Spleen (tissue), 11 donors: ENCODE data around the gene HOXC10. TPM values are rescaled to one million over a fixed set of nuclear protein-coding genes. Genes with fewer than 3 reads are reported as not detected.
A peak's percentile ranks its signal among the peaks of the same experiment; 100 is the strongest.

ENCODE experiments used
- DNase-seq: peaks from one replicate; pipeline ENCODE4 v3.0.0-alpha.2; 2020
- H3K27ac ChIP-seq, 8 donors: fragments of 200-600 bp; sonication (generic) in 7 of 8; 1 replicate in 4 of 8; 2 replicates in 4 of 8; pipeline versions ENCODE4 v1.5.0 to v1.8.0; 2016 to 2021; ENCODE audit warnings: inconsistent platforms in 4 of 8, mild to moderate bottlenecking in 4 of 8, moderate library complexity in 1 of 8
- H3K27me3 ChIP-seq, 7 donors: fragments of 200-600 bp; sonication (generic) in 6 of 7; replicated peaks in 1 of 7; 1 replicate in 4 of 7; 2 replicates in 3 of 7; pipeline versions ENCODE4 v1.5.0 to v1.8.0; 2016 to 2021; ENCODE audit warnings: inconsistent platforms in 3 of 7, mild to moderate bottlenecking in 1 of 7
- H3K36me3 ChIP-seq, 6 donors: fragments of 200-600 bp; sonication (generic) in 5 of 6; 1 replicate in 4 of 6; 2 replicates in 2 of 6; pipeline versions ENCODE4 v1.5.0 to v1.8.0; 2016 to 2021; ENCODE audit warnings: inconsistent platforms in 2 of 6
- H3K4me1 ChIP-seq, 6 donors: fragments of 200-600 bp; sonication (generic) in 5 of 6; 1 replicate in 3 of 6; 2 replicates in 3 of 6; pipeline versions ENCODE4 v1.5.0 to v1.8.0; 2016 to 2021; ENCODE audit warnings: inconsistent platforms in 3 of 6
- H3K4me3 ChIP-seq, 8 donors: fragments of 200-600 bp; sonication (generic) in 7 of 8; 1 replicate in 4 of 8; 2 replicates in 4 of 8; pipeline versions ENCODE4 v1.5.0 to v1.8.0; 2016 to 2021; ENCODE audit warnings: inconsistent platforms in 4 of 8, mild to moderate bottlenecking in 4 of 8, moderate library complexity in 2 of 8
- H3K9me3 ChIP-seq, 8 donors: fragments of 200-600 bp; sonication (generic) in 7 of 8; 1 replicate in 4 of 8; 2 replicates in 4 of 8; pipeline versions ENCODE4 v1.5.0 to v1.8.0; 2016 to 2021; ENCODE audit warnings: inconsistent platforms in 4 of 8
- POLR2A ChIP-seq, 3 donors: fragments of 450-650 bp; IDR thresholded peaks; one replicate each; pipeline ENCODE4 v1.5.1; 2017; ENCODE audit warnings: antibody characterized with exemption in 3 of 3, mild to moderate bottlenecking in 1 of 3
- POLR2AphosphoS5 ChIP-seq, 3 donors: sonication (generic); formaldehyde crosslinking; IDR thresholded peaks; one replicate each; pipeline ENCODE4 v1.5.1; 2017; ENCODE audit warnings: antibody characterized with exemption in 3 of 3
- WGBS, 5 donors: extraction: QIAGEN DNeasy Blood & Tissue Kit in 3 of 5; methylation state at CpG; one replicate each; pipeline versions ENCODE4 v1.1.5 to v1.1.7; 2013 to 2018; 5-methylcytosine and 5-hydroxymethylcytosine counted together
- intact Hi-C: fragments of 100-400 bp; cut with DNase I; formaldehyde crosslinking; loops from one replicate; pipeline ENCODE4 v1.15.0; 2023; ENCODE audit warnings: low total_unique reads
- polyA plus RNA-seq, 3 donors: library from polyadenylated mRNA; stranded (reverse); fragments of 200-250 nt; gene quantifications; one replicate each; pipeline ENCODE4 v1.2.1, GENCODE V29; 2013
- total RNA-seq, 7 donors: library from RNA; depleted of rRNA in 3 of 7; stranded (reverse); fragments of >200 nt in 3 of 7; fragmentation: NEBNext Ultra II Directional in 4 of 7; extraction: Animal tissue kit (Norgen Biotek cat#: 25700) in 4 of 7; gene quantifications; one replicate each; pipeline versions ENCODE4 v1.1.0 to v1.2.1, GENCODE V29; 2016 to 2021
- TF ChIP-seq, protein P1 (sequence below), 11 experiments: fragments of 200-600 bp in 7 of 11; fragments of 450-650 bp in 4 of 11; sonication (generic) in 4 of 11; IDR thresholded peaks in 8 of 11; conservative IDR thresholded peaks in 3 of 11; 1 replicate in 7 of 11; 2 replicates in 4 of 11; pipeline versions ENCODE4 v1.4.0 to v1.8.0; 2016 to 2021; ENCODE audit warnings: antibody characterized with exemption in 11 of 11, inconsistent platforms in 4 of 11, mild to moderate bottlenecking in 1 of 11
- donor health status: healthy with polysubstance abuse.
- donor health status: DM: no; HTN: no; CAD: no; lungs with moderate emphysema.
- donor health status: DM: no; HTN: no; CAD: no.
- donor health status: Bipolar disorder and iron deficiency.
- donor health status: healthy.
- donor health status: DM: no; HTN: no; CAD: no.
- donor health status: DM: yes; HTN: yes; CAD: no.

The HOXC10 gene
- total and polyA plus RNA-seq, 10 donors = not detected

DNA sequence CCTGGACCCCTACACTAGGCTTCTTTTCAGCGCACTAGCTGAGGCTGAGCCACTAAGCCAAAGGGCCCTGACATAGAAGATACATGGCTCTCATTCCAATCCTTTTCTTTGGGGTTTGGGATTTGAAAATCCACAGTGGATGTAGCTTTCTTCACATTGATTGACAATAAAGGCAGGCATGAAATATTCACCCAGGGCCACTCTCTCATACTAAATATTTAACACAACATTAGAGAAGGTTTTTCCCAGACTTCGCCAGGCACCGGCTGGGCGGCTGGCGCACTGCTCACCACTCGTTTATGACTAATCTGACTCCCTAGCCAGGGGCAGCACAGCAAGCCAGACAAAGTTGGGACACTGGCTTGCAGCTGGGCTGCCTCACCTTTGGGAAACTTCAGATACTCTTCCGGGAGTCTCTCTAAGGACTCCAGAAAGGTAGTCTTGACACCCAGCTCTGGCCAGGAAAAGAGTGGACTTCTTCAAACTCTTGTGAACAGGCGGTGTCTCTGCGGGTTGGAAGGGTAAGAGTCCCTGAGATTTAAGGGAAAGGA is 12.7 kb upstream of the HOXC10 start:
- peaks cover 12 to 30% (median 26%) of the 10 kb centered on the region in 6 donors for H3K4me1 ChIP-seq
- WGBS, 5 donors = 26 to 39% (median 29%) methylated on average over 9 of the region's 9 CpGs
- peaks cover 24 to 100% (median 100%) of the 10 kb centered on the region in 7 donors for H3K27me3 ChIP-seq
- peaks cover 0 to 11% (median 0%) of the 10 kb centered on the region in 8 donors for H3K9me3 ChIP-seq
- intact Hi-C loops = no loop called here
- no peaks in the 10 kb centered on the region for H3K36me3 ChIP-seq
- no peak overlapping the region for H3K4me3 ChIP-seq
- TF ChIP-seq POLR2AphosphoS5 (IDR thresholded peaks at IDR 0.05) = no peak
- TF ChIP-seq POLR2A (IDR thresholded peaks at IDR 0.05) = no peak
- TF ChIP-seq, protein P1, sequence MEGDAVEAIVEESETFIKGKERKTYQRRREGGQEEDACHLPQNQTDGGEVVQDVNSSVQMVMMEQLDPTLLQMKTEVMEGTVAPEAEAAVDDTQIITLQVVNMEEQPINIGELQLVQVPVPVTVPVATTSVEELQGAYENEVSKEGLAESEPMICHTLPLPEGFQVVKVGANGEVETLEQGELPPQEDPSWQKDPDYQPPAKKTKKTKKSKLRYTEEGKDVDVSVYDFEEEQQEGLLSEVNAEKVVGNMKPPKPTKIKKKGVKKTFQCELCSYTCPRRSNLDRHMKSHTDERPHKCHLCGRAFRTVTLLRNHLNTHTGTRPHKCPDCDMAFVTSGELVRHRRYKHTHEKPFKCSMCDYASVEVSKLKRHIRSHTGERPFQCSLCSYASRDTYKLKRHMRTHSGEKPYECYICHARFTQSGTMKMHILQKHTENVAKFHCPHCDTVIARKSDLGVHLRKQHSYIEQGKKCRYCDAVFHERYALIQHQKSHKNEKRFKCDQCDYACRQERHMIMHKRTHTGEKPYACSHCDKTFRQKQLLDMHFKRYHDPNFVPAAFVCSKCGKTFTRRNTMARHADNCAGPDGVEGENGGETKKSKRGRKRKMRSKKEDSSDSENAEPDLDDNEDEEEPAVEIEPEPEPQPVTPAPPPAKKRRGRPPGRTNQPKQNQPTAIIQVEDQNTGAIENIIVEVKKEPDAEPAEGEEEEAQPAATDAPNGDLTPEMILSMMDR (IDR thresholded peaks at IDR 0.05 in 8 of 11, conservative IDR thresholded peaks at IDR 0.05 in 3 of 11) = no peak
- peak; percentile 18 for DNase-seq
- no peak overlapping the region for H3K27ac ChIP-seq

GRCh38 chr12:53972722-53973235 is 12.2 kb upstream of the HOXC10 start, which contains the start of gene HOXC11:
HOXC11 (plus strand) TSS chr12:53973126; CDS start chr12:53973242, 116 bp downstream.
- Histone ChIP-seq H3K27me3 (peaks cover 25 to 100% (median 100%) of the 10 kb centered on the region in 7 donors), H3K27ac (no peak within 1 kb of the TSS), H3K9me3 (peaks cover 0 to 11% (median 0%) of the 10 kb centered on the region in 8 donors), H3K4me1 (peaks cover 12 to 30% (median 26%) of the 10 kb centered on the region in 6 donors), H3K4me3 (peak within 1 kb of the TSS in 1 of 8 donors; percentile 62), H3K36me3 (no peaks in the 10 kb centered on the region)
- WGBS, 5 donors = 6 to 13% (median 10%) methylated on average over 21 of the region's 21 CpGs
- DNase-seq = no peak
- intact Hi-C loops = no loop called here
- TF ChIP-seq, protein P1 (IDR thresholded peaks at IDR 0.05 in 8 of 11, conservative IDR thresholded peaks at IDR 0.05 in 3 of 11) = no peak
- TF ChIP-seq POLR2AphosphoS5 (IDR thresholded peaks at IDR 0.05) = no peak
- no peak for TF ChIP-seq POLR2A (IDR thresholded peaks at IDR 0.05)

DNA sequence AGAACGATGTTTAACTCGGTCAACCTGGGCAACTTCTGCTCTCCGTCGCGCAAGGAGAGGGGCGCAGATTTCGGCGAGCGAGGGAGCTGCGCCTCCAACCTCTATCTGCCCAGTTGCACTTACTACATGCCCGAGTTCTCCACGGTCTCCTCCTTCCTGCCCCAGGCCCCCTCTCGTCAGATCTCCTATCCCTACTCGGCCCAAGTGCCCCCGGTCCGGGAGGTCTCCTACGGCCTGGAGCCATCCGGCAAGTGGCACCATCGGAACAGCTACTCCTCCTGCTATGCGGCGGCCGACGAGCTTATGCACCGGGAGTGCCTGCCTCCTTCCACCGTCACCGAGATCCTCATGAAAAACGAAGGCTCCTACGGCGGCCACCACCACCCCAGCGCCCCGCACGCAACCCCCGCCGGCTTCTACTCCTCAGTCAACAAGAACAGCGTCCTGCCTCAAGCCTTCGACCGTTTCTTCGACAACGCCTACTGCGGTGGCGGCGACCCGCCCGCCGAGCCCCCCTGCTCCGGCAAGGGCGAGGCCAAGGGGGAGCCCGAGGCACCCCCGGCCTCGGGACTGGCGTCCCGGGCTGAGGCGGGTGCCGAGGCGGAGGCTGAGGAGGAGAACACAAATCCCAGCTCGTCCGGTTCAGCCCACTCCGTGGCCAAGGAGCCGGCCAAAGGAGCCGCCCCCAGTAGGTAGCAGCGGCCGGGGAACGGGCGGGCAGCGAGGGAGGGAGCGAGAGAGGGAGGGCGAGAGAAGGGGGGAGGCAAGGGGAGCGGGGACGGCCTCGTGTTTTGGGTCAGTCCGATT is 11.5 kb upstream of the HOXC10 start:
- H3K27me3 ChIP-seq = peaks cover 27 to 100% (median 99%) of the 10 kb centered on the region in 7 donors
- no peaks in the 10 kb centered on the region for H3K36me3 ChIP-seq
- H3K9me3 ChIP-seq = peaks cover 0 to 11% (median 0%) of the 10 kb centered on the region in 8 donors
- H3K4me1 ChIP-seq = peaks cover 12 to 35% (median 26%) of the 10 kb centered on the region in 6 donors
- no peak overlapping the region for H3K27ac ChIP-seq
- peak; percentile 62 for DNase-seq
- WGBS, 5 donors = 4 to 16% (median 4%) methylated on average over 54 to 71 of the region's 71 CpGs
- intact Hi-C loops = no loop called here
- H3K4me3 ChIP-seq = peak overlapping the region in 1 of 8 donors; percentile 62
- TF ChIP-seq POLR2A (IDR thresholded peaks at IDR 0.05) (no peak), POLR2AphosphoS5 (IDR thresholded peaks at IDR 0.05) (no peak)
- TF ChIP-seq, protein P1 (IDR thresholded peaks at IDR 0.05 in 8 of 11, conservative IDR thresholded peaks at IDR 0.05 in 3 of 11) = no peak
